Immature natural killer cell (primary cell): ENCODE measurements around the gene PLCB4. TPM values are rescaled to one million over a fixed set of nuclear protein-coding genes. Genes with fewer than 3 reads are reported as not detected.

Experiments
- DNase-seq, 3 donors: peaks; one replicate each; pipeline ENCODE4 v3.0.0; 2022; ENCODE audit warnings: mixed read lengths in 1 of 3
- H3K27ac Mint-ChIP-seq, 6 donors: one replicate each; pipeline ENCODE4 v1.8.0; 2020; ENCODE audit warnings: mixed read lengths in 6 of 6, mild to moderate bottlenecking in 5 of 6, inconsistent platforms in 4 of 6, moderate library complexity in 3 of 6
- H3K27me3 Mint-ChIP-seq, 3 donors: one replicate each; pipeline ENCODE4 v1.8.0; 2020 to 2021; ENCODE audit warnings: low read depth in 3 of 3, mild to moderate bottlenecking in 3 of 3, mixed read lengths in 3 of 3, moderate library complexity in 3 of 3, inconsistent platforms in 1 of 3
- H3K36me3 Mint-ChIP-seq, 3 donors: one replicate each; pipeline ENCODE4 v1.8.0; 2020; ENCODE audit warnings: mixed read lengths in 3 of 3, inconsistent platforms in 2 of 3, mild to moderate bottlenecking in 2 of 3
- H3K4me1 Mint-ChIP-seq, 2 donors: one replicate each; pipeline ENCODE4 v1.8.0; 2020; ENCODE audit warnings: inconsistent platforms in 2 of 2, mild to moderate bottlenecking in 2 of 2, mixed read lengths in 2 of 2, moderate library complexity in 1 of 2
- H3K4me3 Mint-ChIP-seq, 5 donors: one replicate each; pipeline ENCODE4 v1.8.0; 2020; ENCODE audit warnings: mild to moderate bottlenecking in 5 of 5, mixed read lengths in 5 of 5, inconsistent platforms in 3 of 5, moderate library complexity in 3 of 5
- H3K9me3 Mint-ChIP-seq, 6 donors: one replicate each; pipeline ENCODE4 v1.8.0; 2020; ENCODE audit warnings: mild to moderate bottlenecking in 6 of 6, mixed read lengths in 6 of 6, inconsistent platforms in 4 of 6, moderate library complexity in 3 of 6
- polyA plus RNA-seq, 3 donors: library from polyadenylated mRNA; unstranded; fragments of 300-500 nt; fragmentation: Illumina TruSeq; gene quantifications; one replicate each; pipeline ENCODE4 v1.2.3, GENCODE V29; 2021

PLCB4 gene
- polyA plus RNA-seq, 3 donors from 2014 or later = not detected

- H3K9me3 Mint-ChIP-seq = peaks cover 0 to 2% (median 0%) of the 10 kb centered on the region in 6 donors
- DNase-seq = no peak
- no peaks in the 10 kb centered on the region for H3K4me1 Mint-ChIP-seq
- H3K27ac Mint-ChIP-seq = no peak overlapping the region
- H3K36me3 Mint-ChIP-seq = no peaks in the 10 kb centered on the region
- peaks cover 0 to 3% (median under 1%) of the 10 kb centered on the region in 3 donors for H3K27me3 Mint-ChIP-seq
- H3K4me3 Mint-ChIP-seq = no peak overlapping the region
Measured at GRCh38 chr20:9099372-9099771, 30.5 kb downstream of the PLCB4 start.

- Mint-ChIP-seq H3K9me3 (peaks cover 0 to 2% (median 0%) of the 10 kb centered on the region in 6 donors), H3K27me3 (peaks cover 0 to 3% (median 1%) of the 10 kb centered on the region in 3 donors), H3K4me1 (no peaks in the 10 kb centered on the region), H3K4me3 (no peak overlapping the region), H3K27ac (no peak overlapping the region), H3K36me3 (no peaks in the 10 kb centered on the region)
- DNase-seq = no peak
Measured at GRCh38 chr20:9100691-9101090, 31.8 kb downstream of the PLCB4 start.

- Mint-ChIP-seq H3K4me1 (no peaks in the 10 kb centered on the region), H3K27me3 (peaks cover 0 to 3% (median 1%) of the 10 kb centered on the region in 3 donors), H3K4me3 (no peak overlapping the region), H3K36me3 (no peaks in the 10 kb centered on the region), H3K9me3 (peaks cover 0 to 2% (median 0%) of the 10 kb centered on the region in 6 donors), H3K27ac (no peak overlapping the region)
- no peak for DNase-seq
Measured at GRCh38 chr20:9102456-9102855, 33.6 kb downstream of the PLCB4 start.

GRCh38 chr20:9103955-9104354 lies 35.1 kb downstream of the PLCB4 start:
- Mint-ChIP-seq H3K9me3 (no peaks in the 10 kb centered on the region), H3K4me3 (no peak overlapping the region), H3K27ac (no peak overlapping the region), H3K4me1 (no peaks in the 10 kb centered on the region), H3K27me3 (peaks cover 1 to 2% (median 2%) of the 10 kb centered on the region in 3 donors), H3K36me3 (no peaks in the 10 kb centered on the region)
- no peak for DNase-seq

- Mint-ChIP-seq H3K4me1 (no peaks in the 10 kb centered on the region), H3K27me3 (peaks cover 1 to 2% (median 2%) of the 10 kb centered on the region in 3 donors), H3K36me3 (no peaks in the 10 kb centered on the region), H3K4me3 (no peak overlapping the region), H3K27ac (no peak overlapping the region), H3K9me3 (no peaks in the 10 kb centered on the region)
- DNase-seq = no peak
Measured at GRCh38 chr20:9108260-9108659, 39.4 kb downstream of the PLCB4 start.

DNA sequence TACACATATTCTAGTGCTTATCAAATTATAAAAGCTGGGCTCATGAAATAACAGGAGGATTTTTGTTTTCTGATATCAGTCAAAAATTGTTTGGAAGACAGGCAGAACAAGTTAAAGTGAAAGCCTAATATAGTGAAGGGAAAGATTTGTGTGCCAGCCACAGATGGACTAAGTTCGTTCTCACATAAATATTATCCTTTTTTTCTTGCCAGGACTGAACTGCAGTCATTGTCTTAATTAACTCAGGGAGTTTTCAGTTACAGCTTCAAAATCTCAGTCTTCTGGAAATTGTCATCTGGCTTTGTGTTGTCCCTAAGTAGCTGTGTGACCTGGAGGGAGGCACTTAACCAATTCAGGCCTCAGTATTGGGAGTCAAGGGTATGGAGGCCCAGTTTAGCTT lies 40.7 kb downstream of the PLCB4 start:
- Mint-ChIP-seq H3K4me3 (no peak overlapping the region), H3K27me3 (peaks cover 0 to 2% (median 2%) of the 10 kb centered on the region in 3 donors), H3K9me3 (no peaks in the 10 kb centered on the region), H3K36me3 (no peaks in the 10 kb centered on the region), H3K4me1 (no peaks in the 10 kb centered on the region), H3K27ac (no peak overlapping the region)
- DNase-seq = no peak

DNA sequence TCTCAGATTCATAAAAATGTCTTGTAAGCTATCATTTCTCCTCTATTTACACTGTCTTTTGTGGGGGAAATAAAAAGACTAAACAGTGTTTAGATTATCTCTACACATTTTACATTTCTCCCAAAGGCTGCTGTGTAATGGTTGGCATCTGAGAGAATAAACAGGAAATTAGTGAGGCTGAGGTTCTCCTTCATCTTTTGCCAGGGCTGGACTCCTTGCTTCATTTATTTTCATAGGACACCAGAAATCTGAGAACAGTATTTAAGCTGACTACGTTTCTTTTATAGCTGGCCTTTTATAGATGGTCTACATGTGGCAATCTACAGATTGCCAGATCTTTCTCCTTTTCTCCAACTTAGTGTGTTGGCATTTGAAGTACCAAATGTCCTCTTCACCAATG lies 41.5 kb downstream of the PLCB4 start:
- Mint-ChIP-seq H3K36me3 (no peaks in the 10 kb centered on the region), H3K4me1 (no peaks in the 10 kb centered on the region), H3K4me3 (no peak overlapping the region), H3K27ac (no peak overlapping the region), H3K9me3 (no peaks in the 10 kb centered on the region), H3K27me3 (peaks cover 0 to 2% (median 2%) of the 10 kb centered on the region in 3 donors)
- DNase-seq = no peak

- H3K36me3 Mint-ChIP-seq = no peaks in the 10 kb centered on the region
Measured at GRCh38 chr20:9110916-9111432, 42.1 kb downstream of the PLCB4 start.

GRCh38 chr20:9112541-9113515 lies 43.9 kb downstream of the PLCB4 start:
- H3K9me3 Mint-ChIP-seq = peaks cover 0 to 3% (median 0%) of the 10 kb centered on the region in 6 donors
- peaks cover 0 to 2% (median 2%) of the 10 kb centered on the region in 3 donors for H3K27me3 Mint-ChIP-seq
- H3K4me1 Mint-ChIP-seq = no peaks in the 10 kb centered on the region
- no peaks in the 10 kb centered on the region for H3K36me3 Mint-ChIP-seq
- no peak for DNase-seq
- no peak overlapping the region for H3K27ac Mint-ChIP-seq
- no peak overlapping the region for H3K4me3 Mint-ChIP-seq

More at GRCh38 chr20:9110916-9111432, 42.1 kb downstream of the PLCB4 start:
- no peaks in the 10 kb centered on the region for H3K4me1 Mint-ChIP-seq
- DNase-seq = no peak
- H3K9me3 Mint-ChIP-seq = no peaks in the 10 kb centered on the region
- H3K27me3 Mint-ChIP-seq = peaks cover 0 to 2% (median 2%) of the 10 kb centered on the region in 3 donors
- H3K4me3 Mint-ChIP-seq = no peak overlapping the region
- no peak overlapping the region for H3K27ac Mint-ChIP-seq

DNA sequence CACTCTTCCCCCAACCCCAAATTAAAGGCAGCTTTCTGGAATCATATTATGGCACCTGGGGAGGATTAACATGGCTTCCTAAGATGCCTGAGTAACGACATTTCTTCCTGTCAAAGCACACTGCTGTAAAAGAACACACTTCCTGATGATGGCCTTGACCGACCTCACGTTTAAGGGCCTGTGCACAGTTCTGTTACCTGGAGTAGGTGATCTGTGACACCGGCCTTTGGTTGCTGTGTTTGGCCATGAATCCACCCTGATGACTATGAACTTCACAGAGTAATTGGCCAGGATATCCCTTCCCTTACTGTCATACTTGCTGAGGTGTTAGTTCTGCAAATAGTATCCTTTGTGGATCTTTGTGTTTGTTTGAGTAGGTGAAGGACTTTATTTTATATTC lies 45.8 kb downstream of the PLCB4 start:
- H3K4me1 Mint-ChIP-seq = no peaks in the 10 kb centered on the region
- no peak for DNase-seq
- no peaks in the 10 kb centered on the region for H3K36me3 Mint-ChIP-seq
- no peak overlapping the region for H3K4me3 Mint-ChIP-seq
- H3K27ac Mint-ChIP-seq = no peak overlapping the region
- peaks cover 0 to 2% (median 0%) of the 10 kb centered on the region in 3 donors for H3K27me3 Mint-ChIP-seq
- H3K9me3 Mint-ChIP-seq = peaks cover 0 to 5% (median under 1%) of the 10 kb centered on the region in 6 donors

DNA sequence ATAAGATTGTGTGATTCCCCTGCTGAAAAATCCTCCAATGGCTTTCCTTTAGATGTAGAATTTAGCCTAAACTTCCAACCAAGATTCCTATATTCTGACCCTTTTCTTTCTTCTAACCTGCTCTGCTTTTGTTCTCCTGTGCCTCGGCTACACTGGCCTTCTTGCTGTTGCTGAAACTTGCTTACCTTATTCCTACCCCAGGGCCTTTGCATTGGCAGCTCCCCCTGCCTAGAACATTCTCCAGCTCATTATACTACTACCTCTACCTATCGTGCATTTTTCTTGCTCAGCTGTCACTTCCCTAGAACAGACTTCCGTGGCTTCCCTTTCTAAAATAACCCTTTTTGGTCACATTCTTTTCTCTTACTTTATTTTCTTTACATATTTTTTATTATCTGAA lies 48.7 kb downstream of the PLCB4 start:
- peaks cover 0 to 2% (median 1%) of the 10 kb centered on the region in 3 donors for H3K27me3 Mint-ChIP-seq
- no peaks in the 10 kb centered on the region for H3K4me1 Mint-ChIP-seq
- peaks cover 0 to 6% (median 2%) of the 10 kb centered on the region in 6 donors for H3K9me3 Mint-ChIP-seq
- no peak overlapping the region for H3K27ac Mint-ChIP-seq
- H3K4me3 Mint-ChIP-seq = no peak overlapping the region
- H3K36me3 Mint-ChIP-seq = no peaks in the 10 kb centered on the region
- no peak for DNase-seq

- Mint-ChIP-seq H3K9me3 (peaks cover 0 to 6% (median 2%) of the 10 kb centered on the region in 6 donors), H3K36me3 (no peaks in the 10 kb centered on the region), H3K4me1 (no peaks in the 10 kb centered on the region), H3K27me3 (peaks cover 0 to 1% (median 0%) of the 10 kb centered on the region in 3 donors), H3K27ac (no peak overlapping the region), H3K4me3 (no peak overlapping the region)
- no peak for DNase-seq
Measured at GRCh38 chr20:9119776-9120175, 50.9 kb downstream of the PLCB4 start.

GRCh38 chr20:9121211-9121610 lies 52.3 kb downstream of the PLCB4 start:
- DNase-seq = no peak
- Mint-ChIP-seq H3K4me3 (no peak overlapping the region), H3K4me1 (no peaks in the 10 kb centered on the region), H3K27ac (no peak overlapping the region), H3K27me3 (peaks cover 0 to 3% (median 0%) of the 10 kb centered on the region in 3 donors), H3K36me3 (no peaks in the 10 kb centered on the region), H3K9me3 (peaks cover 0 to 5% (median 2%) of the 10 kb centered on the region in 6 donors)

DNA sequence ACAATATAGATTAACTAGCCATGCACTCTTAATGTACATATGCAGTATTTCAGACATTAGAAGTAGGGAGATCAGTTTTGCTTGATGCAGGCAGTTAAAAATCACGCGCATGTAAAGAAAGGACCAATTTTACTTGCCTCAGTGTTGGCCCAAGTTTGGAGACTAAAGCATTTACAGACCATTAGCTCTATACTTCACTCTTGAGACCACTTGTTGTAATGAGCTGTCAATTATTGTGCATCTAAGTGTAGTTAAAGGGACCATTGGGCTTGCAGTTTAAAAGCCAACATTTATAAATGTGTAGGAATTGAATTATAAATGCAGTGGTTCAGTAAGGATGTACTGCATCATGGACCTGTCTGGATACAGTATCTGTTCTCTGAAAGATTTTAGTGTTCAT lies 53.7 kb downstream of the PLCB4 start:
- H3K27me3 Mint-ChIP-seq = peaks cover 0 to 3% (median 0%) of the 10 kb centered on the region in 3 donors
- no peak overlapping the region for H3K4me3 Mint-ChIP-seq
- H3K27ac Mint-ChIP-seq = no peak overlapping the region
- H3K36me3 Mint-ChIP-seq = no peaks in the 10 kb centered on the region
- H3K4me1 Mint-ChIP-seq = no peaks in the 10 kb centered on the region
- no peak for DNase-seq
- peaks cover 0 to 7% (median 2%) of the 10 kb centered on the region in 6 donors for H3K9me3 Mint-ChIP-seq
